ENCODE results near the gene TRIM71. TPM values are rescaled to one million over a fixed set of nuclear protein-coding genes. Genes with fewer than 3 reads are reported as not detected.

TRIM71 gene
- total and polyA plus RNA-seq, 2 of the 13 experiments (the other 11 are each of a cell fraction or from before 2014, with no cell fraction given): 21.7 to 76.9 TPM

DNA sequence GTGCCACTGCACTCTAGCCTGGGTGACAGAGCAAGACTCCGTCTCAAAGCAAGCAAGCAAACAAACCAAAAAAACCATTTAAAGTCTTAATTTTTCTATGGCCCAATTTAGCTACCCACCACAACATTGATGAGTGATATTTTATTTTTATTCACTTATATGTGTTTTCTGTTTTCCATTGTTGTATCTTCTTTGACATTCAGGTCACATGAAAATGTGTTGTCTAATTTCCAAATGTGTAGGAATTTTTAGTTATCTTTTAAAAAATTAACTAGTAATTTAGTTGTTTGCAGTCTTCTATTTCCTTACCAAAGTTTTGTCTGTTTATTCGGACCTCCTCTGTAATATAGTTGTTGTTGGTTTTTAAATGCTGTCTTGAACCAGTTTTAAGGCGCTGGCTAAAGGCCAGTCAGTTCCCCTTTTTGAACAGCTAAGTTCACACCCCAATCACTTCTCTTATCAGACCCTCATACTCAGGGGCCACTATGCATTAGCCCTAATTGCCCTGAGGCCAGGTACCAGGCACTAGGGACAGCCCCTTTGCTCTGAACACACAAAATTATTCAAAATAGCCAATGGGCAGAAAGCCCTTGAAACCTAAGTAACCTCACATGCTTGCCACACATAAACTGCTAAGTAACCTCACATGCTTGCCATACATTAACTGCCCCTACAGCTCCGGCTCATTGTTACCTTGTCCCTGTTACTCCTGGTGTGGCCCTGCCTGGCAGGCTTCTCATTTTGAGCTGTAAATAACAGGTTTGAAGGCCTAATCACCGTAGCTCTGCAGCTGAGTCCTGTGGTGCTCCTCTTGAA lies 129.4 kb downstream of the TRIM71 start:
- WGBS (ENCODE audit: low lambda C conversion rate): 46% methylated on average over 5 of the region's 5 CpGs
- Histone ChIP-seq H2AFZ (ENCODE audit: low read length) (no peak overlapping the region), H3K27me3 (ENCODE audit: control insufficient read depth in 1 of 2, insufficient read depth in 2 of 2, low read length in 2 of 2) (no peaks in the 10 kb centered on the region), H3K4me1 (ENCODE audit: insufficient read depth, low read length) (peaks cover 14% of the 10 kb centered on the region; the same call in 1 of the 2 replicates), H3K79me2 (ENCODE audit: insufficient read depth, low read length) (no peaks in the 10 kb centered on the region), H4K20me1 (ENCODE audit: insufficient read depth, low read length) (no peaks in the 10 kb centered on the region), H3K36me3 (replicated peaks in 1 of 2; ENCODE audit: control insufficient read depth in 1 of 2, insufficient read depth in 2 of 2, low read length in 2 of 2) (no peaks in the 10 kb centered on the region), H3K27ac (ENCODE audit: extremely low read length, insufficient read depth, low read length) (no peak overlapping the region), H3K9ac (ENCODE audit: insufficient read depth, low read depth, low read length) (no peak overlapping the region), H3K4me2 (ENCODE audit: low read depth, low read length) (peak overlapping the region; percentile 8; the same call in 1 of the 2 replicates), H3K9me3 (ENCODE audit: low read length) (no peaks in the 10 kb centered on the region), H3K4me3 (replicated peaks in 1 of 3; ENCODE audit: insufficient read depth in 1 of 3, low read depth in 2 of 3, low read length in 3 of 3) (no peak overlapping the region)
- intact Hi-C loops (cut with micrococcal nuclease; ENCODE audit: unreplicated experiment) (loop anchor here (1.0 to 10.0 kb wide), 4 partner anchors 58 to 425 kb away; no protein-coding TSS in a partner anchor), in situ Hi-C loops (cut with HindIII; ENCODE audit: extremely low pct_ligation_motif_present, low pct_unique_long_range_greater_than_20kb) (no loop called here)
- ATAC-seq: peak; percentile 75
- ChIA-PET CTCF (ENCODE audit: low intra/inter-chr PET ratio, low total read pairs) (interaction anchor here (1.0 to 4.6 kb wide), 4 partner anchors 83 to 185 kb away, joined by 3 to 38 read pairs (median 4); no protein-coding TSS in a partner anchor), POLR2A (interaction anchor here (1.0 to 1.5 kb wide), 2 partner anchors 111 to 150 kb away, joined by 3 to 6 read pairs; partner anchors contain the start of genes GLB1 and TMPPE)
- FAIRE-seq: no peak
- BruUV-seq (replicated peaks): no TSS peak
- DNase-seq (ENCODE audit: low spot score): no peak
- no peak for TF ChIP-seq ARNTL (CRISPR knock-in tag; IDR thresholded peaks at IDR 0.05)
- no peak for TF ChIP-seq KLF6 (CRISPR knock-in tag; IDR thresholded peaks at IDR 0.05)
- no peak for TF ChIP-seq HNRNPH1 (optimal IDR thresholded peaks at IDR 0.05; ENCODE audit: low read depth, low read length)
- TF ChIP-seq, protein P1, sequence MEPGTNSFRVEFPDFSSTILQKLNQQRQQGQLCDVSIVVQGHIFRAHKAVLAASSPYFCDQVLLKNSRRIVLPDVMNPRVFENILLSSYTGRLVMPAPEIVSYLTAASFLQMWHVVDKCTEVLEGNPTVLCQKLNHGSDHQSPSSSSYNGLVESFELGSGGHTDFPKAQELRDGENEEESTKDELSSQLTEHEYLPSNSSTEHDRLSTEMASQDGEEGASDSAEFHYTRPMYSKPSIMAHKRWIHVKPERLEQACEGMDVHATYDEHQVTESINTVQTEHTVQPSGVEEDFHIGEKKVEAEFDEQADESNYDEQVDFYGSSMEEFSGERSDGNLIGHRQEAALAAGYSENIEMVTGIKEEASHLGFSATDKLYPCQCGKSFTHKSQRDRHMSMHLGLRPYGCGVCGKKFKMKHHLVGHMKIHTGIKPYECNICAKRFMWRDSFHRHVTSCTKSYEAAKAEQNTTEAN (CRISPR knock-in tag; conservative IDR thresholded peaks at IDR 0.05): 0 out of 2 replicates have a peak, but pooled peaks have one; percentile 51
- TF ChIP-seq ARNT2 (CRISPR knock-in tag; IDR thresholded peaks at IDR 0.05; ENCODE audit: low read depth): no peak
- TF ChIP-seq ZNF678 (CRISPR knock-in tag; IDR thresholded peaks at IDR 0.05): no peak
- no peak; the same call in 1 of the 2 replicates for TF ChIP-seq MIXL1 (CRISPR knock-in tag; IDR thresholded peaks at IDR 0.05)
- 0 out of 2 replicates have a peak, but pooled peaks have one; percentile 24 for TF ChIP-seq ZSCAN31 (CRISPR knock-in tag; IDR thresholded peaks at IDR 0.05; ENCODE audit: low read depth)
- TF ChIP-seq, protein P2, sequence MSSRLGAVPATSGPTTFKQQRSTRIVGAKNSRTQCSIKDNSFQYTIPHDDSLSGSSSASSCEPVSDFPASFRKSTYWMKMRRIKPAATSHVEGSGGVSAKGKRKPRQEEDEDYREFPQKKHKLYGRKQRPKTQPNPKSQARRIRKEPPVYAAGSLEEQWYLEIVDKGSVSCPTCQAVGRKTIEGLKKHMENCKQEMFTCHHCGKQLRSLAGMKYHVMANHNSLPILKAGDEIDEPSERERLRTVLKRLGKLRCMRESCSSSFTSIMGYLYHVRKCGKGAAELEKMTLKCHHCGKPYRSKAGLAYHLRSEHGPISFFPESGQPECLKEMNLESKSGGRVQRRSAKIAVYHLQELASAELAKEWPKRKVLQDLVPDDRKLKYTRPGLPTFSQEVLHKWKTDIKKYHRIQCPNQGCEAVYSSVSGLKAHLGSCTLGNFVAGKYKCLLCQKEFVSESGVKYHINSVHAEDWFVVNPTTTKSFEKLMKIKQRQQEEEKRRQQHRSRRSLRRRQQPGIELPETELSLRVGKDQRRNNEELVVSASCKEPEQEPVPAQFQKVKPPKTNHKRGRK (CRISPR knock-in tag; IDR thresholded peaks at IDR 0.05): no peak
- TF ChIP-seq CEBPG (CRISPR knock-in tag; IDR thresholded peaks at IDR 0.05): no peak
- TF ChIP-seq NFIB (CRISPR knock-in tag; IDR thresholded peaks at IDR 0.05; ENCODE audit: borderline replicate concordance): 0 out of 2 replicates have a peak, but pooled peaks have one; percentile 64
- TF ChIP-seq GABPB1 (CRISPR knock-in tag; IDR thresholded peaks at IDR 0.05): no peak
- TF ChIP-seq, protein P3, sequence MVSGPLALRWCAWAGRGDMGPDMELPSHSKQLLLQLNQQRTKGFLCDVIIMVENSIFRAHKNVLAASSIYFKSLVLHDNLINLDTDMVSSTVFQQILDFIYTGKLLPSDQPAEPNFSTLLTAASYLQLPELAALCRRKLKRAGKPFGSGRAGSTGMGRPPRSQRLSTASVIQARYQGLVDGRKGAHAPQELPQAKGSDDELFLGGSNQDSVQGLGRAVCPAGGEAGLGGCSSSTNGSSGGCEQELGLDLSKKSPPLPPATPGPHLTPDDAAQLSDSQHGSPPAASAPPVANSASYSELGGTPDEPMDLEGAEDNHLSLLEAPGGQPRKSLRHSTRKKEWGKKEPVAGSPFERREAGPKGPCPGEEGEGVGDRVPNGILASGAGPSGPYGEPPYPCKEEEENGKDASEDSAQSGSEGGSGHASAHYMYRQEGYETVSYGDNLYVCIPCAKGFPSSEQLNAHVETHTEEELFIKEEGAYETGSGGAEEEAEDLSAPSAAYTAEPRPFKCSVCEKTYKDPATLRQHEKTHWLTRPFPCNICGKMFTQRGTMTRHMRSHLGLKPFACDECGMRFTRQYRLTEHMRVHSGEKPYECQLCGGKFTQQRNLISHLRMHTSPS (CRISPR knock-in tag; IDR thresholded peaks at IDR 0.05; ENCODE audit: low read depth): 0 out of 2 replicates have a peak, but pooled peaks have one; percentile 10
- TF ChIP-seq, protein P4, sequence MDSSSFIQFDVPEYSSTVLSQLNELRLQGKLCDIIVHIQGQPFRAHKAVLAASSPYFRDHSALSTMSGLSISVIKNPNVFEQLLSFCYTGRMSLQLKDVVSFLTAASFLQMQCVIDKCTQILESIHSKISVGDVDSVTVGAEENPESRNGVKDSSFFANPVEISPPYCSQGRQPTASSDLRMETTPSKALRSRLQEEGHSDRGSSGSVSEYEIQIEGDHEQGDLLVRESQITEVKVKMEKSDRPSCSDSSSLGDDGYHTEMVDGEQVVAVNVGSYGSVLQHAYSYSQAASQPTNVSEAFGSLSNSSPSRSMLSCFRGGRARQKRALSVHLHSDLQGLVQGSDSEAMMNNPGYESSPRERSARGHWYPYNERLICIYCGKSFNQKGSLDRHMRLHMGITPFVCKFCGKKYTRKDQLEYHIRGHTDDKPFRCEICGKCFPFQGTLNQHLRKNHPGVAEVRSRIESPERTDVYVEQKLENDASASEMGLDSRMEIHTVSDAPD (CRISPR knock-in tag; IDR thresholded peaks at IDR 0.05): no peak
- TF ChIP-seq ZNF180 (CRISPR knock-in tag; IDR thresholded peaks at IDR 0.05; ENCODE audit: borderline replicate concordance, low read depth): no peak
- 0 out of 2 replicates have a peak, but pooled peaks have one; percentile 22 for TF ChIP-seq ZNF350 (CRISPR knock-in tag; IDR thresholded peaks at IDR 0.05; ENCODE audit: borderline replicate concordance, low read depth)
- no peak for TF ChIP-seq HMG20B (CRISPR knock-in tag; conservative IDR thresholded peaks at IDR 0.05)
- TF ChIP-seq STAT5B (CRISPR knock-in tag; IDR thresholded peaks at IDR 0.05): no peak

All from HepG2 (cell line).